Astrocyte (in vitro differentiated cells and primary cell): ENCODE results near the gene RARRES1. TPM values are rescaled to one million over a fixed set of nuclear protein-coding genes. Genes with fewer than 3 reads are reported as not detected.

Source experiments
- DNase-seq: peaks from one replicate; pipeline ENCODE4 v3.0.0-alpha.2; 2010; ENCODE audit warnings: low read depth
- FAIRE-seq: peaks from 2 replicates; lab custom pipeline; 2011; peaks lifted over from hg19 to GRCh38; lab: Jason Lieb, UNC
- H2AFZ ChIP-seq: 2 replicates; pipeline ENCODE4 v1.6.0; 2012; ENCODE audit warnings: low read depth, low read length, inconsistent platforms
- H3K27ac ChIP-seq: 2 replicates; pipeline ENCODE4 v1.5.1; 2011; ENCODE audit warnings: low read depth, low read length, inconsistent platforms
- H3K27me3 ChIP-seq: 2 replicates; pipeline ENCODE4 v1.6.0; 2011; ENCODE audit warnings: low read length, inconsistent platforms; ENCODE audit not compliant: insufficient read depth
- H3K36me3 ChIP-seq: 2 replicates; pipeline ENCODE4 v1.5.1; 2011; ENCODE audit warnings: low read length, inconsistent platforms; ENCODE audit not compliant: insufficient read depth
- H3K4me1 ChIP-seq: 2 replicates; pipeline ENCODE4 v1.5.1; 2011; ENCODE audit warnings: low read length, inconsistent platforms; ENCODE audit not compliant: insufficient read depth
- H3K4me2 ChIP-seq: 2 replicates; pipeline ENCODE4 v1.6.0; 2012; ENCODE audit warnings: low read length, inconsistent platforms
- H3K4me3 ChIP-seq: 2 replicates; pipeline ENCODE4 v1.5.1; 2011; ENCODE audit warnings: low read depth, mild to moderate bottlenecking, low read length, inconsistent platforms; ENCODE audit not compliant: insufficient read depth
- H3K79me2 ChIP-seq: 2 replicates; pipeline ENCODE4 v1.6.0; 2012; ENCODE audit warnings: mild to moderate bottlenecking, low read length, inconsistent platforms; ENCODE audit not compliant: insufficient read depth
- H3K9ac ChIP-seq: 2 replicates; pipeline ENCODE4 v1.6.0; 2012; ENCODE audit warnings: mild to moderate bottlenecking, low read length, inconsistent platforms
- H3K9me3 ChIP-seq: 2 replicates; pipeline ENCODE4 v1.5.1; 2012; ENCODE audit warnings: low read depth, mild to moderate bottlenecking, low read length, inconsistent platforms; ENCODE audit not compliant: insufficient read depth
- H4K20me1 ChIP-seq: 2 replicates; pipeline ENCODE4 v1.6.0; 2012; ENCODE audit warnings: low read length, inconsistent platforms; ENCODE audit not compliant: insufficient read depth
- H3K27ac Mint-ChIP-seq: one replicate; pipeline ENCODE4 v1.8.0; 2021; ENCODE audit warnings: mild to moderate bottlenecking, mixed read lengths; ENCODE audit not compliant: unreplicated experiment
- H3K27me3 Mint-ChIP-seq: one replicate; pipeline ENCODE4 v1.8.0; 2021; ENCODE audit warnings: low read depth, mixed read lengths; ENCODE audit not compliant: unreplicated experiment
- H3K36me3 Mint-ChIP-seq: one replicate; pipeline ENCODE4 v1.8.0; 2021; ENCODE audit warnings: low read depth, mixed read lengths; ENCODE audit not compliant: unreplicated experiment
- H3K4me1 Mint-ChIP-seq: one replicate; pipeline ENCODE4 v1.8.0; 2021; ENCODE audit warnings: low read depth, mixed read lengths; ENCODE audit not compliant: unreplicated experiment
- H3K4me3 Mint-ChIP-seq: one replicate; pipeline ENCODE4 v1.8.0; 2021; ENCODE audit warnings: mild to moderate bottlenecking, moderate library complexity, mixed read lengths; ENCODE audit not compliant: unreplicated experiment
- H3K9me3 Mint-ChIP-seq: one replicate; pipeline ENCODE4 v1.8.0; 2021; ENCODE audit warnings: mild to moderate bottlenecking, mixed read lengths; ENCODE audit not compliant: unreplicated experiment
- CTCF ChIP-seq: IDR thresholded peaks from 2 replicates; pipeline ENCODE4 v1.5.1; 2011; ENCODE audit warnings: low read depth, mild to moderate bottlenecking, inconsistent platforms, low read length, moderate library complexity; ENCODE audit not compliant: insufficient read depth
- EZH2 ChIP-seq: IDR thresholded peaks from 2 replicates; pipeline ENCODE4 v1.6.1; 2012; ENCODE audit warnings: mild to moderate bottlenecking, low read length, inconsistent platforms; ENCODE audit not compliant: insufficient read depth
- total RNA-seq: library from RNA; stranded (reverse); gene quantifications from 2 replicates; pipeline ENCODE4 v1.2.1, GENCODE V29; 2021

Gene RARRES1
- total RNA-seq, 1 donor from 2014 or later, result 1.2 TPM

- FAIRE-seq (peak; percentile 50), DNase-seq (peak; percentile 14)
- Mint-ChIP-seq H3K27ac (peak overlapping the region; percentile 92), H3K36me3 (peaks cover 7% of the 10 kb centered on the region), H3K27me3 (no peaks in the 10 kb centered on the region), H3K4me1 (peaks cover 62% of the 10 kb centered on the region), H3K4me3 (no peak overlapping the region), H3K9me3 (peaks cover 4% of the 10 kb centered on the region)
- no peak overlapping the region for H3K9ac ChIP-seq
- H3K27me3 ChIP-seq, result no peaks in the 10 kb centered on the region
- H3K4me3 ChIP-seq, result no peak overlapping the region
- no peak for TF ChIP-seq EZH2
- no peak for TF ChIP-seq CTCF
- no peak overlapping the region for H2AFZ ChIP-seq
- H3K4me2 ChIP-seq, result no peak overlapping the region
- peaks cover 48% of the 10 kb centered on the region for H3K4me1 ChIP-seq
- no peaks in the 10 kb centered on the region for H4K20me1 ChIP-seq
- H3K9me3 ChIP-seq, result no peaks in the 10 kb centered on the region
- peak overlapping the region; percentile 7 for H3K27ac ChIP-seq
- H3K36me3 ChIP-seq, result peaks cover 8% of the 10 kb centered on the region
- H3K79me2 ChIP-seq, result peaks cover 1% of the 10 kb centered on the region
Measured at GRCh38 chr3:158710601-158711000, 21.7 kb downstream of the RARRES1 start.

- Histone ChIP-seq H3K9ac (peak overlapping the region; percentile 41), H3K4me3 (no peak overlapping the region), H3K79me2 (peaks cover 2% of the 10 kb centered on the region), H2AFZ (no peak overlapping the region), H3K4me2 (peak overlapping the region; percentile 43), H3K27me3 (no peaks in the 10 kb centered on the region), H3K9me3 (no peaks in the 10 kb centered on the region), H3K27ac (peak overlapping the region; percentile 83), H3K36me3 (peaks cover 8% of the 10 kb centered on the region), H3K4me1 (peaks cover 48% of the 10 kb centered on the region), H4K20me1 (no peaks in the 10 kb centered on the region)
- H3K27ac Mint-ChIP-seq, result peak overlapping the region; percentile 97
- H3K4me1 Mint-ChIP-seq, result peaks cover 56% of the 10 kb centered on the region
- H3K36me3 Mint-ChIP-seq, result peaks cover 7% of the 10 kb centered on the region
- H3K27me3 Mint-ChIP-seq, result no peaks in the 10 kb centered on the region
- peak overlapping the region; percentile 8 for H3K4me3 Mint-ChIP-seq
- DNase-seq (peak; percentile 100), FAIRE-seq (peak; percentile 98)
- TF ChIP-seq EZH2 (no peak), CTCF (no peak)
- H3K9me3 Mint-ChIP-seq, result peaks cover 4% of the 10 kb centered on the region
Measured at GRCh38 chr3:158709666-158710083, 22.6 kb downstream of the RARRES1 start.

GRCh38 chr3:158703566-158703965, 28.7 kb downstream of the RARRES1 start:
- no peak for FAIRE-seq
- Mint-ChIP-seq H3K9me3 (peaks cover 2% of the 10 kb centered on the region), H3K36me3 (peaks cover 14% of the 10 kb centered on the region), H3K4me3 (no peak overlapping the region), H3K27ac (peak overlapping the region; percentile 38), H3K27me3 (no peaks in the 10 kb centered on the region), H3K4me1 (peaks cover 15% of the 10 kb centered on the region)
- Histone ChIP-seq H3K27me3 (no peaks in the 10 kb centered on the region), H2AFZ (no peak overlapping the region), H3K36me3 (peaks cover 8% of the 10 kb centered on the region), H3K79me2 (peaks cover 10% of the 10 kb centered on the region), H3K4me3 (no peak overlapping the region), H4K20me1 (no peaks in the 10 kb centered on the region), H3K9me3 (no peaks in the 10 kb centered on the region), H3K27ac (peak overlapping the region; percentile 84), H3K4me1 (peaks cover 36% of the 10 kb centered on the region), H3K9ac (peak overlapping the region; percentile 49), H3K4me2 (peak overlapping the region; percentile 70)
- peak; percentile 71 for DNase-seq
- TF ChIP-seq CTCF, result no peak
- TF ChIP-seq EZH2, result no peak
